Astrocyte (in vitro differentiated cells and primary cell): ENCODE data around the gene NDUFS8. TPM values are rescaled to one million over a fixed set of nuclear protein-coding genes. Genes with fewer than 3 reads are reported as not detected.

Experiments
- DNase-seq: peaks from one replicate; pipeline ENCODE4 v3.0.0-alpha.2; 2010; ENCODE audit warnings: low read depth
- FAIRE-seq: peaks from 2 replicates; lab custom pipeline; 2011; peaks lifted over from hg19 to GRCh38; lab: Jason Lieb, UNC
- H2AFZ ChIP-seq: 2 replicates; pipeline ENCODE4 v1.6.0; 2012; ENCODE audit warnings: low read depth, low read length, inconsistent platforms
- H3K27ac ChIP-seq: 2 replicates; pipeline ENCODE4 v1.5.1; 2011; ENCODE audit warnings: low read depth, low read length, inconsistent platforms
- H3K27me3 ChIP-seq: 2 replicates; pipeline ENCODE4 v1.6.0; 2011; ENCODE audit warnings: low read length, inconsistent platforms; ENCODE audit not compliant: insufficient read depth
- H3K36me3 ChIP-seq: 2 replicates; pipeline ENCODE4 v1.5.1; 2011; ENCODE audit warnings: low read length, inconsistent platforms; ENCODE audit not compliant: insufficient read depth
- H3K4me1 ChIP-seq: 2 replicates; pipeline ENCODE4 v1.5.1; 2011; ENCODE audit warnings: low read length, inconsistent platforms; ENCODE audit not compliant: insufficient read depth
- H3K4me2 ChIP-seq: 2 replicates; pipeline ENCODE4 v1.6.0; 2012; ENCODE audit warnings: low read length, inconsistent platforms
- H3K4me3 ChIP-seq: 2 replicates; pipeline ENCODE4 v1.5.1; 2011; ENCODE audit warnings: low read depth, mild to moderate bottlenecking, low read length, inconsistent platforms; ENCODE audit not compliant: insufficient read depth
- H3K79me2 ChIP-seq: 2 replicates; pipeline ENCODE4 v1.6.0; 2012; ENCODE audit warnings: mild to moderate bottlenecking, low read length, inconsistent platforms; ENCODE audit not compliant: insufficient read depth
- H3K9ac ChIP-seq: 2 replicates; pipeline ENCODE4 v1.6.0; 2012; ENCODE audit warnings: mild to moderate bottlenecking, low read length, inconsistent platforms
- H3K9me3 ChIP-seq: 2 replicates; pipeline ENCODE4 v1.5.1; 2012; ENCODE audit warnings: low read depth, mild to moderate bottlenecking, low read length, inconsistent platforms; ENCODE audit not compliant: insufficient read depth
- H4K20me1 ChIP-seq: 2 replicates; pipeline ENCODE4 v1.6.0; 2012; ENCODE audit warnings: low read length, inconsistent platforms; ENCODE audit not compliant: insufficient read depth
- H3K27ac Mint-ChIP-seq: one replicate; pipeline ENCODE4 v1.8.0; 2021; ENCODE audit warnings: mild to moderate bottlenecking, mixed read lengths; ENCODE audit not compliant: unreplicated experiment
- H3K27me3 Mint-ChIP-seq: one replicate; pipeline ENCODE4 v1.8.0; 2021; ENCODE audit warnings: low read depth, mixed read lengths; ENCODE audit not compliant: unreplicated experiment
- H3K36me3 Mint-ChIP-seq: one replicate; pipeline ENCODE4 v1.8.0; 2021; ENCODE audit warnings: low read depth, mixed read lengths; ENCODE audit not compliant: unreplicated experiment
- H3K4me1 Mint-ChIP-seq: one replicate; pipeline ENCODE4 v1.8.0; 2021; ENCODE audit warnings: low read depth, mixed read lengths; ENCODE audit not compliant: unreplicated experiment
- H3K4me3 Mint-ChIP-seq: one replicate; pipeline ENCODE4 v1.8.0; 2021; ENCODE audit warnings: mild to moderate bottlenecking, moderate library complexity, mixed read lengths; ENCODE audit not compliant: unreplicated experiment
- H3K9me3 Mint-ChIP-seq: one replicate; pipeline ENCODE4 v1.8.0; 2021; ENCODE audit warnings: mild to moderate bottlenecking, mixed read lengths; ENCODE audit not compliant: unreplicated experiment
- CTCF ChIP-seq: IDR thresholded peaks from 2 replicates; pipeline ENCODE4 v1.5.1; 2011; ENCODE audit warnings: low read depth, mild to moderate bottlenecking, inconsistent platforms, low read length, moderate library complexity; ENCODE audit not compliant: insufficient read depth
- EZH2 ChIP-seq: IDR thresholded peaks from 2 replicates; pipeline ENCODE4 v1.6.1; 2012; ENCODE audit warnings: mild to moderate bottlenecking, low read length, inconsistent platforms; ENCODE audit not compliant: insufficient read depth
- total RNA-seq: library from RNA; stranded (reverse); gene quantifications from 2 replicates; pipeline ENCODE4 v1.2.1, GENCODE V29; 2021

The NDUFS8 gene
- total RNA-seq, 1 donor from 2014 or later = 159 TPM

DNA sequence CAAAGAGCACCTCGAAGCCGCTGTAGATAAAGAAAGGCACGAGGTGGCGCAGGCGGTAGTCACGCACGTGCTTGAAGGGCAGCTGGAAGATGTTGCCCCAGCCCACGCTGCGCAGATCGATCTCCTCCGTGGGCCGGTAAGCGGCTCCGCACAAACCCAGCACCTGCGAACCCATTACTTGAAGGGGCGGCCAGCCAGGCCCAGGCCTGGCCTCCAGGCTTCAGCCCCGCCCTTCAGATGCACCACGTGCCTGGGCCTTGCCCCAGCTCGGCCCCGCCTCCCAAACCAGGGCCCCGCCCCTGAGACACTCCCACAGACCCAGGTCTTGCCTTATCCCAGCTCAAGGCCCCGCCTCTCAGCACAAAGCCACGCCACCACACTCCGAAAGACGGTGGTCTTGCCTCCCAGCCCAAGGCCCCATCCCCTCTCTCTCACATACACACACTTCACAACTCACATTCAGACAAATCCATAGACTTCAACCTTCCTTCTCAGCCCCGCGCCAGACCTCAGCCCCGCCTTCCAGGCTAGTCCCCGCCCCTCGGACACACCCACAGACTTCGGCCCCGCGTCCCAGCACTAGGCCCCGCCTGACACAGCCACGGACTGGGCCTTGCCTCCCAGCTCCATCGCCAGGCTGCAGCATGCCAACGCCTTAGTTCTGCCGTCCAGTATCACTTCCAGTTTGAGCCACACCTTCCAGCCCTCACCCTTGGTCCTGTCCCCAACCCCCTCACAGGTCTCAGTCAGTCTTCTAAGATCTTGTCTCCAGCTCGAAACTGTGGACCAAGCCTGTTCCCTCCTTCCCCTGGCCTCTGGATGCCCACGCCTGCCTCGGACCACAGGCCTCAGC is 33.6 kb upstream of the NDUFS8 start:
- Mint-ChIP-seq H3K9me3 (no peaks in the 10 kb centered on the region), H3K4me3 (peak overlapping the region; percentile 70), H3K36me3 (peaks cover 17% of the 10 kb centered on the region), H3K27me3 (peaks cover 14% of the 10 kb centered on the region), H3K4me1 (peaks cover under 1% of the 10 kb centered on the region), H3K27ac (peak overlapping the region; percentile 20)
- no peaks in the 10 kb centered on the region for H3K36me3 ChIP-seq
- H3K9ac ChIP-seq = no peak overlapping the region
- no peak for FAIRE-seq
- no peaks in the 10 kb centered on the region for H3K27me3 ChIP-seq
- no peaks in the 10 kb centered on the region for H3K4me1 ChIP-seq
- H3K4me3 ChIP-seq = no peak overlapping the region
- no peaks in the 10 kb centered on the region for H4K20me1 ChIP-seq
- no peak overlapping the region for H3K27ac ChIP-seq
- TF ChIP-seq CTCF (no peak), EZH2 (no peak)
- no peaks in the 10 kb centered on the region for H3K9me3 ChIP-seq
- H3K79me2 ChIP-seq = no peaks in the 10 kb centered on the region
- no peak overlapping the region for H3K4me2 ChIP-seq
- H2AFZ ChIP-seq = no peak overlapping the region
- DNase-seq = no peak

DNA sequence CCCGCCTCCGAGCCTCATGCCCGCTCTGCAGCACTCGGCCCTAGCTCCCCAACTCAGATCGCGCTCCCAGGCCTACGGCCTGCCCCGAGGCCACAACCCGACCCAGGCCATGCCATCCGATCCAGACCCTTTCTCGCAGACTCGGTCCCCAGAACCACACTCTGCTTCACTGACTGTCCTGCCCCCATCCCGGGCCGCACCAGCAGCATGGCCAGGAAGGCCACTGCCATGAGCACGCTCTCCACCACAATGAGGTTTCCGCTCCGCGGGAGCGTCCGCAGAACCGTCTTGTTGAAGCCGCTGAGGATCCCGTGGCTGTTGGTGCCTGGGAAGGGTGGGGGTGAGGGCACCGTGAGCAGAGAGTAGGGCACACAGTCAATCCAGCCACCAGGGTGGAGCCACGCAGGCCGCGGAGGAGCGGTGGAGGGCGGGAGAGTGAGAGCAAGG is 33.0 kb upstream of the NDUFS8 start:
- no peak overlapping the region for H3K9ac ChIP-seq
- H3K36me3 ChIP-seq = no peaks in the 10 kb centered on the region
- H2AFZ ChIP-seq = no peak overlapping the region
- H3K4me3 ChIP-seq = no peak overlapping the region
- H3K27ac Mint-ChIP-seq = no peak overlapping the region
- H3K27ac ChIP-seq = no peak overlapping the region
- no peak for FAIRE-seq
- H3K4me1 Mint-ChIP-seq = no peaks in the 10 kb centered on the region
- no peaks in the 10 kb centered on the region for H3K79me2 ChIP-seq
- TF ChIP-seq EZH2 (no peak), CTCF (no peak)
- no peak overlapping the region for H3K4me2 ChIP-seq
- DNase-seq = no peak
- no peak overlapping the region for H3K4me3 Mint-ChIP-seq
- H3K9me3 Mint-ChIP-seq = no peaks in the 10 kb centered on the region
- H3K36me3 Mint-ChIP-seq = peaks cover 17% of the 10 kb centered on the region
- no peaks in the 10 kb centered on the region for H3K9me3 ChIP-seq
- no peaks in the 10 kb centered on the region for H3K27me3 ChIP-seq
- no peaks in the 10 kb centered on the region for H3K4me1 ChIP-seq
- no peaks in the 10 kb centered on the region for H4K20me1 ChIP-seq
- H3K27me3 Mint-ChIP-seq = peaks cover 12% of the 10 kb centered on the region
